HG03025 (cell line): ENCODE results near the gene GYS2.

ENCODE experiments used
- ATAC-seq: cut with Tn5 transposase; IDR thresholded peaks from one replicate; pipeline ENCODE4 v1.9.1; 2021; ENCODE audit warnings: mild to moderate bottlenecking, moderate library complexity; ENCODE audit not compliant: unreplicated experiment, low FRiP score

Gene GYS2

GRCh38 chr12:21559855-21560569, 44.6 kb downstream of the GYS2 start:
- ATAC-seq = no peak

GRCh38 chr12:21558100-21558679, 46.5 kb downstream of the GYS2 start:
- no peak for ATAC-seq

GRCh38 chr12:21553329-21553675, 51.3 kb downstream of the GYS2 start:
- ATAC-seq = no peak

- ATAC-seq = no peak
Observed at GRCh38 chr12:21552635-21553328, 51.9 kb downstream of the GYS2 start.

GRCh38 chr12:21551841-21552465, 52.7 kb downstream of the GYS2 start:
- ATAC-seq = no peak

- no peak for ATAC-seq
Observed at GRCh38 chr12:21547437-21547836, 57.2 kb downstream of the GYS2 start.

GRCh38 chr12:21546716-21547115, 57.9 kb downstream of the GYS2 start:
- ATAC-seq = no peak

- no peak for ATAC-seq
Observed at GRCh38 chr12:21545557-21545956, 59.1 kb downstream of the GYS2 start.

- ATAC-seq = no peak
Observed at GRCh38 chr12:21543151-21543550, 61.5 kb downstream of the GYS2 start.

DNA sequence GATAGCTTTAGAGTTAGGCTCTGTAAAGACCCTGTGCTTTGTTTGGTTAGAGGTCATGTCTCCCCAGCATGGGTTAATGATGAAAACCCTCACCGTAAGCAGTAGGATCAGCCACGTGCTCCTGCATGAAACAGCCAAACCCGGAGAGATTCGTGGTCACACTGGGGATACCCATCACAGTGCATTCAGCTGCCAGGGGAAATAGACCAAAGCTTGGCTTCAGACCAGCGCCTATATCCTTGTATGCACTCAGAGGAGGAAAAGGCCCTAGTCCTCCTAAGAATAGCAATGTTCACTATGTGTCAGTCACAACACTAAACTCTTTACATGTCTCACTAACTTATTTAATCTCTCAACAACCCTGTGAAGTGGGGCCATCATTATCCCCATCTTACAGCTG, 62.2 kb downstream of the GYS2 start:
- no peak for ATAC-seq

DNA sequence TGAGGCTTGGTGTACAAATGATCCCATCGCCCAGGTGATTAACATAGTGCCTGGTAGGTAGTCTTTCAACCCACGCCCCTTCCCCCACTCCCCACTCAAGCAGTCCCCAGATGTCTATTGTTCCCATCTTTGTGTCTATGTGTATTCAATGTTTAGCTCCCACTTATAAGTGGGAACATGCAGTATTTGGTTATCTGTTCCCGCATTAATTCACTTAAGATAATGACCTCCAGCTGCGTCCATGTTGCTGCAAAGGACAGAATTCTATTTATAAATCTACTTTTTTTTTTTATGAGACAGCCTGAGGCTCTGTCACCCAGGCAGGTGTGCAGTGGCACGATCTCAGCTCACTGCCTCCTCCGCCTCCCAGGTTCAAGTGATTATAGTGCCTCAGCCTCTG, 62.9 kb downstream of the GYS2 start:
- no peak for ATAC-seq

- ATAC-seq = no peak
Observed at GRCh38 chr12:21539797-21540196, 64.8 kb downstream of the GYS2 start.

DNA sequence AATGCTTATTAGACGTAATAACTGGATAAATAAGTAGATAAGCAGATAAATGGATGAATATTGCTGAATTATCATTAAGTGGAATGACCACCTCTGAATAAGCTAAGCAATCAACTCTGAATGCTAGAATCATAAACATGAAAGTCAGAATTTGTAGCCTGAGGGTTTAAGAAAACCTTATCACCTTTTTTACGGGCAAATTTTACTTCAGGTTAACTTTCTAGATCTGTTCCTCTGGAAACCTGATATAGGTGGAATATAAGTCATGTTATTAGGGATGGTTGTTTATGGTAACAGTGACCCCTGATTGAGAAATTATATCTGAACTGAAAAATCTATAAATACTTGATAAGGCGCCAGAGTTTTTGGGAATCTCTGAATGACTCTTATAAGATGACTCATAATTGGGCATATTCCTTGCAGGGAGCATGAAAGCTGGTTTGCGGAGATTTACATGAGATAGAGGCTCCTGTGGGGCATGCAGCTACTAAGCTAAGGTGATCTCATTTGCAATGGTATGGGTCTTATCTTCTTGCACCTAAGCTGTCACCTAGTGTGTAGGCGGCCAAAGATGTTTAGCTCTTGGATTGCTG, 66.5 kb downstream of the GYS2 start:
- ATAC-seq = no peak

GRCh38 chr12:21529456-21529855, 75.2 kb downstream of the GYS2 start:
- no peak for ATAC-seq

DNA sequence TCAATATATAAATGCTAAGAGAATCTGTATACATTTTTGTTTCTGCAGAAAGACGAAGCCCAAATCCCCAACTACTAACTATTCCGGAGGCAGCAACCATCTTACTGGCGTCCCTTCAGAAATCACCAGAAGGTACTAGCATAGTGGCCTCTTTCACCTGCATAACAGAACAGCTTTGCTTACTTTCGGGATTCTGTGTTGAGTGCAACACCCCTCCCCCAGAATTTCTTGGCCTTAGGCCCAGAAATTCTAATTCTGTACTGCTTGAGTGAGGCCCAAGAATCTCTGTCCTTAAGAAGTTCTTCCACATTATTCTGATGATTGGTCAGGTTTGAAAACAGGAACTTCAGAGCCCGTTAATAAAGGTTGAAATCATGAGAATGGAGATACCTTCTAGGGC, 75.7 kb downstream of the GYS2 start:
- ATAC-seq = no peak

- peak; percentile 90 for ATAC-seq
Observed at GRCh38 chr12:21527451-21528180, 77.0 kb downstream of the GYS2 start.

DNA sequence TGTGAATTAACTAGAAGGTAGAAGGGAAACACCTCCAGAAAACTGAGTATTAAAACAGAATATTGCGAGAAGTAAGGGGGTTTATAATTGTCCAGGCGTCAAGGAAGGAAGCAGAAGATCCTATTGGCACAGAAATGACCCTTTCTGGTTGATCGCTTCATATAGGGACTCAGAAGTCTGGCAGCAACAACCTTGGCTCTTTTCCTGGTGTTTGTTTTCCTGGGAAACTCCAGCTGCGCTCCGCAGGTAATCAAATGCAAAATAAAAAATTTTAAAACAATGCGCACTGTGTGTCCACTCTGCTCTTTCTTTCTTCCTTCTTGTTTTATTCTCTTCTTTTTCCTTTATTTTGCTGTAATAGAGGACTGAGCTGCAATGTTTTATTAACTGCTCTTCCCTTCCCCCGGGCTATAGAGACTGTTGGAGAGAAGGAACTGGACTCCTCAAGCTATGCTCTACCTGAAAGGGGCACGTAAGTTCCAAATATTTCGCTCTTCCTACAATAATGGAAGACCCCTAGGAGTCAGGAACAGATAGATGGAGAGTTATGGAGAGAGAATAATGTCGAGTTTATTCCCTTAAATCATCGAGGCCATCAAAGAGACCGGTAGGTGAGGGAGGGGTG, 77.8 kb downstream of the GYS2 start:
- ATAC-seq = no peak

DNA sequence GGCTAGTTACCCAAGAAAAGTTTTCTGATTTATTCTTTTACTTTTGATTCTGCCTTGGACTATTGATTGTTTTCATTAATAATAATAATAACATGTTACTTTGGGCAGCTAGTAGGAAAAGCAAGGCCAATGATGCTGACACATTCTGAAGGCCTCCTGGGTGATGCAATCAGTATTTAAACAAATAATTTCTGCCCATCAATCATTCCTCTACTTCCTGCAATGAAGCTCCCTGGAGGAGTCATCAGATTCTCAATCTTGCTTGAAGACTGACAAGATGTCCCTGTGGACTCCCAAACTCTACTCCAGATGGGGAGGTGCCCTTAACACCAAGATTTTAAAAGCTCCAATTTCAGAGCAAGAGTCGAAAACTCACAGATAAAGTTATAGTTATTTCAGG, 78.6 kb downstream of the GYS2 start, which contains the start of gene SPX:
Gene SPX, plus strand, starts transcription at position 244 of the 400 bp plus-strand sequence. CDS start 177 bp downstream, outside the sequence.
- ATAC-seq = no peak

- ATAC-seq = no peak
Observed at GRCh38 chr12:21523148-21523547, 81.5 kb downstream of the GYS2 start.

DNA sequence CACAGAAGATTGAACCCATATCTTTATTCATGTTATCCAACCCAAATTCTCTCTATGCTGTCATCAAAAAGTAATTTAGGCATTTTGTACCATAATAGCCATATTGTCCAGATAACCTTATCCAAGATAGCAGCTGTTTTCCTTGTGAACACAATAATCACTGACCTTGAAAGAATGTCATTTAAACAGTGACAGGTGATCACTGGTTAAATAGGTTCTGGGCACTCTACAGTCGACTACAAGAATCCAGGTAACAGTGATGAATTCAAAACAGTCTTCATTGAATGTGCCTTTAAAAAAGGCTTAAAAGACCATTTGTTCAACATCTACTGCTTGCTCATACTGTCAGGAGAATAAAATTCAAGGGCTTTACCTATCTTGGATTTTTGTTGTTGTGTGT, 83.1 kb downstream of the GYS2 start:
- no peak for ATAC-seq
